Keratinocyte (primary cell): ENCODE data around the gene SMYD4. TPM values are rescaled to one million over a fixed set of nuclear protein-coding genes. Genes with fewer than 3 reads are reported as not detected.
A peak's percentile ranks its signal among the peaks of the same experiment; 100 is the strongest.

Experiments used
- DNase-seq: peaks from one replicate; pipeline ENCODE4 v3.0.0-alpha.2; 2011; ENCODE audit warnings: low read depth, missing footprints, low spot score
- FAIRE-seq: peaks from 2 replicates; lab custom pipeline; 2011; peaks lifted over from hg19 to GRCh38; lab: Jason Lieb, UNC
- H2AFZ ChIP-seq: 2 replicates; pipeline ENCODE4 v1.6.0; 2012; ENCODE audit warnings: low read length, control low read depth, inconsistent platforms; ENCODE audit not compliant: control insufficient read depth
- H3K27ac ChIP-seq: 2 replicates; pipeline ENCODE4 v1.5.1; 2011; ENCODE audit warnings: low read length; ENCODE audit not compliant: control insufficient read depth, insufficient read depth
- H3K27me3 ChIP-seq: 3 replicates; pipeline ENCODE4 v1.6.0; 2011; ENCODE audit warnings: low read length; ENCODE audit not compliant: control insufficient read depth, insufficient read depth; ENCODE audit errors: extremely low read depth
- H3K36me3 ChIP-seq, 2 experiments: 2 replicates in 1 of 2; 3 replicates in 1 of 2; pipeline ENCODE4 v1.5.1; 2011; ENCODE audit warnings: low read length in 2 of 2, mild to moderate bottlenecking in 1 of 2; ENCODE audit not compliant: control insufficient read depth in 2 of 2, insufficient read depth in 2 of 2; ENCODE audit errors: extremely low read depth in 1 of 2
- H3K4me1 ChIP-seq: 3 replicates; pipeline ENCODE4 v1.5.1; 2011; ENCODE audit warnings: low read length; ENCODE audit not compliant: control insufficient read depth, insufficient read depth; ENCODE audit errors: extremely low read depth
- H3K4me2 ChIP-seq: 3 replicates; pipeline ENCODE4 v1.6.0; 2011; ENCODE audit warnings: low read depth, low read length; ENCODE audit not compliant: control insufficient read depth, insufficient read depth; ENCODE audit errors: extremely low read depth
- H3K4me3 ChIP-seq, 3 experiments: fragments of 200-600 bp in 1 of 3; sonication (generic) in 1 of 3; 2 replicates in 2 of 3; 3 replicates in 1 of 3; pipeline ENCODE4 v1.5.1; 2011 to 2016; ENCODE audit warnings: low read length in 3 of 3, mild to moderate bottlenecking in 3 of 3, control low read depth in 2 of 3, inconsistent platforms in 1 of 3, low read depth in 1 of 3, mixed read lengths in 1 of 3, mixed run types in 1 of 3, moderate library complexity in 1 of 3; ENCODE audit not compliant: control insufficient read depth in 2 of 3, insufficient read depth in 2 of 3; ENCODE audit errors: extremely low read depth in 1 of 3
- H3K79me2 ChIP-seq: 2 replicates; pipeline ENCODE4 v1.6.0; 2012; ENCODE audit warnings: low read length; ENCODE audit not compliant: control insufficient read depth, insufficient read depth
- H3K9ac ChIP-seq: 3 replicates; pipeline ENCODE4 v1.6.0; 2011; ENCODE audit warnings: low read length; ENCODE audit not compliant: control insufficient read depth, insufficient read depth; ENCODE audit errors: extremely low read depth
- H3K9me1 ChIP-seq: 3 replicates; pipeline ENCODE4 v1.6.0; 2011; ENCODE audit warnings: low read length; ENCODE audit not compliant: control insufficient read depth, insufficient read depth; ENCODE audit errors: extremely low read depth
- H3K9me3 ChIP-seq: 2 replicates; pipeline ENCODE4 v1.5.1; 2012; ENCODE audit warnings: low read depth, low read length; ENCODE audit not compliant: control insufficient read depth
- H4K20me1 ChIP-seq: 3 replicates; pipeline ENCODE4 v1.6.0; 2011; ENCODE audit warnings: low read length; ENCODE audit not compliant: control insufficient read depth, insufficient read depth; ENCODE audit errors: extremely low read depth
- CTCF ChIP-seq, 3 experiments: IDR thresholded peaks in 1 of 3; conservative IDR thresholded peaks in 1 of 3; optimal IDR thresholded peaks in 1 of 3; 2 replicates in 2 of 3; 3 replicates in 1 of 3; pipeline versions ENCODE3 to v1.5.1; 2011; ENCODE audit warnings: low read length in 3 of 3, mild to moderate bottlenecking in 3 of 3, moderate library complexity in 2 of 3, control low read depth in 1 of 3, inconsistent platforms in 1 of 3; ENCODE audit not compliant: insufficient read depth in 2 of 3; ENCODE audit errors: extremely low read depth in 1 of 3
- EZH2 ChIP-seq: IDR thresholded peaks from one replicate; pipeline ENCODE4 v1.6.1; 2012; ENCODE audit warnings: inconsistent platforms, mild to moderate bottlenecking, low read length, moderate library complexity
- dilution Hi-C: fragments of 300-500 bp; cut with MboI; formaldehyde crosslinking; loops from one replicate; pipeline ENCODE4 v1.7.0; 2020; ENCODE audit warnings: low sequenced_read_pairs; ENCODE audit not compliant: extremely low pct_ligation_motif_present
- polyA plus RNA-seq, 5 experiments: library from polyadenylated mRNA; depleted of rRNA in 3 of 5; stranded (reverse) in 3 of 5; stranded (forward) in 1 of 5; unstranded in 1 of 5; fragments of >200 nt; gene quantifications; 1 replicate in 1 of 5; 2 replicates in 3 of 5; 3 replicates in 1 of 5; pipeline versions ENCODE4 v1.2.1 to v1.2.3, GENCODE V29; 2011 to 2012; ENCODE audit warnings: missing spikeins in 2 of 5, low read depth in 1 of 5, low replicate concordance in 1 of 5

The SMYD4 gene
- polyA plus RNA-seq, 1 donor (not counting 4 experiments of a cell fraction or from before 2014, with no cell fraction given), result 6.3 TPM

GRCh38 chr17:1769822-1770477 is 59.8 kb downstream of the SMYD4 start:
- Histone ChIP-seq H3K9me3 (no peaks in the 10 kb centered on the region), H3K79me2 (no peaks in the 10 kb centered on the region), H4K20me1 (no peaks in the 10 kb centered on the region), H3K36me3 (no peaks in the 10 kb centered on the region), H2AFZ (peak overlapping the region; percentile 89), H3K4me2 (peak overlapping the region; percentile 85), H3K9ac (peak overlapping the region; percentile 82), H3K9me1 (no peaks in the 10 kb centered on the region), H3K4me1 (peaks cover 26% of the 10 kb centered on the region), H3K27me3 (no peaks in the 10 kb centered on the region), H3K27ac (peak overlapping the region; percentile 94), H3K4me3 (peak overlapping the region in 2 of 3 experiments; percentile 23 to 30)
- DNase-seq (peak; percentile 97), FAIRE-seq (peak; percentile 99)
- TF ChIP-seq EZH2 (no peak), CTCF (optimal IDR thresholded peaks at IDR 0.05 in 1 of 3, IDR thresholded peaks at IDR 0.05 in 1 of 3, conservative IDR thresholded peaks at IDR 0.05 in 1 of 3; ENCODE audit: extremely low read depth in 1 of 3, insufficient read depth in 2 of 3, low read length in 3 of 3) (no peak)
- dilution Hi-C loops, result no loop called here

- Histone ChIP-seq H3K9me1 (no peaks in the 10 kb centered on the region), H3K36me3 (no peaks in the 10 kb centered on the region), H3K9ac (no peak overlapping the region), H2AFZ (no peak overlapping the region), H3K27ac (no peak overlapping the region), H3K4me2 (no peak overlapping the region), H3K9me3 (no peaks in the 10 kb centered on the region), H3K4me3 (no peak overlapping the region), H4K20me1 (no peaks in the 10 kb centered on the region), H3K79me2 (no peaks in the 10 kb centered on the region), H3K27me3 (no peaks in the 10 kb centered on the region), H3K4me1 (peaks cover 46% of the 10 kb centered on the region)
- no peak for TF ChIP-seq EZH2
- TF ChIP-seq CTCF (optimal IDR thresholded peaks at IDR 0.05 in 1 of 3, IDR thresholded peaks at IDR 0.05 in 1 of 3, conservative IDR thresholded peaks at IDR 0.05 in 1 of 3; ENCODE audit: extremely low read depth in 1 of 3, insufficient read depth in 2 of 3, low read length in 3 of 3), result peak in 2 of 3 experiments; percentile 3 to 14
- dilution Hi-C loops, result no loop called here
- DNase-seq (no peak), FAIRE-seq (no peak)
Observed at GRCh38 chr17:1767358-1767757, 62.3 kb downstream of the SMYD4 start.
